CD4-positive, alpha-beta T cell (primary cell): ENCODE data around the gene FBXO7. TPM values are rescaled to one million over a fixed set of nuclear protein-coding genes. Genes with fewer than 3 reads are reported as not detected.

Experiments
- ATAC-seq: fragments of 200-7000 bp; cut with Tn5 transposase; one replicate; pipeline ENCODE4 v1.10.0; 2022; ENCODE audit warnings: mild to moderate bottlenecking; ENCODE audit not compliant: poor library complexity
- CTCF ChIA-PET: fragments of 350-600 bp; sonication (Branson Sonifier 250); formaldehyde crosslinking; loops from one replicate; lab custom pipeline; 2021; ENCODE audit warnings: antibody characterized with exemption, inconsistent platforms; lab: Charles Lee
- POLR2A ChIA-PET: fragments of 350-600 bp; sonication (Branson Sonifier 250); formaldehyde crosslinking; loops from one replicate; lab custom pipeline; 2021; ENCODE audit warnings: antibody characterized with exemption, inconsistent platforms; lab: Charles Lee
- DNase-seq, 14 experiments: peaks; one replicate each; pipeline ENCODE4 v3.0.0-alpha.2; 2013 to 2020; ENCODE audit warnings: mixed read lengths in 2 of 14
- H3K27ac ChIP-seq, 2 donors: one replicate each; pipeline versions ENCODE4 v1.5.1 to v1.7.0; 2013; ENCODE audit warnings: low read length in 2 of 2, low read depth in 1 of 2, mild to moderate bottlenecking in 1 of 2
- H3K27me3 ChIP-seq, 2 experiments: 1 replicate in 1 of 2; 2 replicates in 1 of 2; pipeline versions ENCODE4 v1.6.1 to v1.7.0; 2013; ENCODE audit warnings: low read length in 2 of 2, control low read depth in 1 of 2, mild to moderate bottlenecking in 1 of 2, moderate library complexity in 1 of 2; ENCODE audit not compliant: insufficient read depth in 2 of 2, control insufficient read depth in 1 of 2
- H3K36me3 ChIP-seq: one replicate; pipeline ENCODE4 v1.6.1; 2013; ENCODE audit warnings: low read length, control low read depth; ENCODE audit not compliant: insufficient read depth
- H3K4me1 ChIP-seq: one replicate; pipeline ENCODE4 v1.6.1; 2013; ENCODE audit warnings: low read length, control low read depth; ENCODE audit not compliant: insufficient read depth
- H3K4me3 ChIP-seq: one replicate; pipeline ENCODE4 v1.5.1; 2013; ENCODE audit warnings: mild to moderate bottlenecking, low read length, moderate library complexity
- H3K9me3 ChIP-seq, 2 experiments: 1 replicate in 1 of 2; 2 replicates in 1 of 2; pipeline versions ENCODE4 v1.6.1 to v1.7.0; 2013; ENCODE audit warnings: low read length in 2 of 2, mild to moderate bottlenecking in 2 of 2, control low read depth in 1 of 2, moderate library complexity in 1 of 2; ENCODE audit not compliant: control insufficient read depth in 1 of 2, insufficient read depth in 1 of 2
- H3K27ac Mint-ChIP-seq: one replicate; pipeline ENCODE4 v1.8.0; 2020; ENCODE audit warnings: mixed read lengths
- H3K27me3 Mint-ChIP-seq: one replicate; pipeline ENCODE4 v1.8.0; 2021; ENCODE audit warnings: mixed read lengths
- H3K36me3 Mint-ChIP-seq: one replicate; pipeline ENCODE4 v1.8.0; 2021; ENCODE audit warnings: low read depth, mixed read lengths
- H3K4me1 Mint-ChIP-seq: one replicate; pipeline ENCODE4 v1.8.0; 2021; ENCODE audit warnings: low read depth, mixed read lengths
- H3K4me3 Mint-ChIP-seq: one replicate; pipeline ENCODE4 v1.8.0; 2020; ENCODE audit warnings: mild to moderate bottlenecking, mixed read lengths
- H3K9me3 Mint-ChIP-seq: one replicate; pipeline ENCODE4 v1.8.0; 2020; ENCODE audit warnings: mixed read lengths
- CTCF ChIP-seq: fragments of 200-600 bp; IDR thresholded peaks from one replicate; pipeline ENCODE4 v1.8.0; 2022; ENCODE audit warnings: antibody characterized with exemption, mild to moderate bottlenecking
- intact Hi-C, 2 experiments: fragments of 100-400 bp; cut with DNase I in 1 of 2; cut with micrococcal nuclease in 1 of 2; formaldehyde crosslinking; loops; one replicate each; pipeline versions ENCODE4 v1.15.1 to v1.9.0; 2023 to 2025; cut with DNase I, micrococcal nuclease
- total RNA-seq, 174 experiments: library from RNA in 2 of 174; stranded (reverse) in 2 of 174; gene quantifications; one replicate each; pipeline ENCODE4 v1.2.3 and lab custom pipeline; 2021 to 2026

FBXO7 gene
- total RNA-seq, 2 experiments from 2014 or later = 161 to 169 TPM

- H3K36me3 ChIP-seq = peaks cover 45% of the 10 kb centered on the region
- no peak for TF ChIP-seq CTCF
- H3K9me3 ChIP-seq = no peaks in the 10 kb centered on the region
- no peaks in the 10 kb centered on the region for H3K4me1 ChIP-seq
- Mint-ChIP-seq H3K36me3 (peaks cover 54% of the 10 kb centered on the region), H3K27me3 (no peaks in the 10 kb centered on the region), H3K9me3 (no peaks in the 10 kb centered on the region), H3K27ac (no peak overlapping the region), H3K4me1 (no peaks in the 10 kb centered on the region), H3K4me3 (no peak overlapping the region)
- intact Hi-C loops = no loop called here
- ATAC-seq = no peak
- ChIA-PET CTCF (no interaction called here), POLR2A (no interaction called here)
- no peak overlapping the region for H3K27ac ChIP-seq
- no peak overlapping the region for H3K4me3 ChIP-seq
- no peak for DNase-seq
- H3K27me3 ChIP-seq = no peaks in the 10 kb centered on the region
These were observed 25.1 kb downstream of the FBXO7 start for GRCh38 chr22:32499666-32500065.

GRCh38 chr22:32501836-32502752 lies 27.5 kb downstream of the FBXO7 start:
- POLR2A ChIA-PET = no interaction called here
- CTCF ChIA-PET = no interaction called here

GRCh38 chr22:32509045-32509444 lies 34.4 kb downstream of the FBXO7 start:
- Mint-ChIP-seq H3K27me3 (no peaks in the 10 kb centered on the region), H3K36me3 (no peaks in the 10 kb centered on the region), H3K4me3 (no peak overlapping the region), H3K4me1 (no peaks in the 10 kb centered on the region), H3K27ac (no peak overlapping the region), H3K9me3 (no peaks in the 10 kb centered on the region)
- no peaks in the 10 kb centered on the region for H3K9me3 ChIP-seq
- ATAC-seq (no peak), DNase-seq (no peak)
- CTCF ChIA-PET = no interaction called here
- no peaks in the 10 kb centered on the region for H3K27me3 ChIP-seq
- no peak overlapping the region for H3K27ac ChIP-seq
- H3K4me3 ChIP-seq = no peak overlapping the region
- H3K36me3 ChIP-seq = no peaks in the 10 kb centered on the region
- no peaks in the 10 kb centered on the region for H3K4me1 ChIP-seq
- intact Hi-C loops = no loop called here
- TF ChIP-seq CTCF = no peak
- POLR2A ChIA-PET = no interaction called here

More at GRCh38 chr22:32501836-32502752, 27.5 kb downstream of the FBXO7 start:
- H3K4me3 Mint-ChIP-seq = no peak overlapping the region
- Histone ChIP-seq H3K27ac (no peak overlapping the region), H3K9me3 (no peaks in the 10 kb centered on the region), H3K4me3 (no peak overlapping the region), H3K4me1 (no peaks in the 10 kb centered on the region), H3K27me3 (no peaks in the 10 kb centered on the region), H3K36me3 (peaks cover 25% of the 10 kb centered on the region)
- H3K27me3 Mint-ChIP-seq = no peaks in the 10 kb centered on the region
- intact Hi-C loops = no loop called here
- no peaks in the 10 kb centered on the region for H3K9me3 Mint-ChIP-seq
- no peaks in the 10 kb centered on the region for H3K4me1 Mint-ChIP-seq
- DNase-seq (no peak), ATAC-seq (no peak)
- H3K36me3 Mint-ChIP-seq = peaks cover 32% of the 10 kb centered on the region
- H3K27ac Mint-ChIP-seq = no peak overlapping the region
- no peak for TF ChIP-seq CTCF
